HCEC 1CT (cell line): ENCODE results near the gene UNC13D.

Experiments used
- DNase-seq: peaks from one replicate; pipeline ENCODE4 v3.0.0-alpha.2; 2017

Gene UNC13D

DNA sequence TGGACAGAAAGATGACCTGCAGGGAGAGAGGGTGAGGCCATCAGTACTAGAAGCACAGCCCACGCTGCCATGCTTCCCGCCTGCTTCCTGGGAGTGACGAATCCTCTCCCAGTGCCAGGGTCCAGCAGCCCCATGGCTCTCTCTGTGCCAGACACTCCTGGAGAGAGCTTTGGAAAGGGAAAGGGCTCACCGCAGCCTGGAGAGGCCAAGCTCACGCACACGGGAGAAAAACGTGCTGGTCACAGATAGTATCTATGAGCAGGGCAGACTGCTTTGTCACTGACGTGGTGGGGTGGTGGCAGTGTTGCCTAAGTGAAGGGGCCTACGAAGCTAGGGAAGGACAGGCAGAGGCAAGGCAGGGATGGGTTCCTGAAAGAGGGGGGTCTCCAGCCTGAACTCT is 5.5 kb upstream of the UNC13D start:
- no peak for DNase-seq

DNA sequence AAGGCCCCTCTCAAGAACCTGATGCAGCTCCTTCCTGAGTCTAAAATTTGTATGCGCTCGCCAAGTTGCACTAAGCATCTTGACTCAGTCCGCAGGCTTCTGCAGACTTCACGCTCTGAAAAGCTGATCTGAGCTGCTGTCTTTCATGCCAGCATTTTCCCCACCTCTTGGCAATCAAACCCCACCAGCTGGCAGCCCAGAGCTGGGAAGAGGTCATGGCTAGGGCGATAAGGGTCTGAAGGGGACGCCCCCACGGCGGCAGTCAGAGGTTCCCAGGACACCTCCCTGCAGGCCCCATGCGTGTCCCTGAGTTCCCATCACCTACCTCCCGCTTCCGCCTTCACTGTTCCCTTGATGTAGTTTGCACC is 5.1 kb upstream of the UNC13D start:
- DNase-seq: no peak

DNA sequence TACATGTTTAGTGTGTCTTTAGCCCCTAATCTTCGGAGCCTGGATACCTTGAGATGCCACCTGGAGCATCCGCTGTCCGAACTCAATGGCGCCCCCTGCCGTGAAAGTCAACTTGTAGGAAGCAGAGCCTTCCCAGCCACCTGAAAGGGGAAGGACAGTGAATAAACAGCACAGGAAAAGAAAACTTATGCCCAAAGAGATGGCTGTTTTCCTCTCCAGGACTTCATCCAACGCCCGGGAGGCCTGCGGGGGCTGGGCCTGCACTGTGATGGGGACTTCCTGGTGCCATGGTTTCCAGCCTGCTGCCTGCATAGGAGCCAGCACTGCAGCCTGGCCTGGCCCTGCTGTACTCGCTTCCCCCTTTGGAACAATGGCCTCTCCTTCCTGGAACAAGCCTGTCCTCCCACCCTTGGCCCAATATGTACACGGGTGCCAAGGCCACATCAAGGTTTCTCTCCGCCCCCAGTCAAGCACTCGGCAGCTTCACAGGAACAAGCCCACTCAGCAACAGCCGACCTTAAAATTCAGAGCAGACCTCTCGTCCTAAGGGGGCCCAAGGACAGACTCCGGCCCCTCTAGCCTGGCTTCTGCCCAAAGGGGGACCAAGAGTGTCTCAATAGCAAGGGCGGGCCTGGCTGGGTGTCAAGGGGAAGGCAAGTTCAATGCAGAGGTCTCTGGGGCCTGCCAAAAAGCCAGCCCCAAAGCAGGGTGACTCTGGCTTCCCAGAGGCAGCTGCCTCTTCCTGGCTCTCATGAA is 4.5 kb upstream of the UNC13D start:
- DNase-seq: no peak

DNA sequence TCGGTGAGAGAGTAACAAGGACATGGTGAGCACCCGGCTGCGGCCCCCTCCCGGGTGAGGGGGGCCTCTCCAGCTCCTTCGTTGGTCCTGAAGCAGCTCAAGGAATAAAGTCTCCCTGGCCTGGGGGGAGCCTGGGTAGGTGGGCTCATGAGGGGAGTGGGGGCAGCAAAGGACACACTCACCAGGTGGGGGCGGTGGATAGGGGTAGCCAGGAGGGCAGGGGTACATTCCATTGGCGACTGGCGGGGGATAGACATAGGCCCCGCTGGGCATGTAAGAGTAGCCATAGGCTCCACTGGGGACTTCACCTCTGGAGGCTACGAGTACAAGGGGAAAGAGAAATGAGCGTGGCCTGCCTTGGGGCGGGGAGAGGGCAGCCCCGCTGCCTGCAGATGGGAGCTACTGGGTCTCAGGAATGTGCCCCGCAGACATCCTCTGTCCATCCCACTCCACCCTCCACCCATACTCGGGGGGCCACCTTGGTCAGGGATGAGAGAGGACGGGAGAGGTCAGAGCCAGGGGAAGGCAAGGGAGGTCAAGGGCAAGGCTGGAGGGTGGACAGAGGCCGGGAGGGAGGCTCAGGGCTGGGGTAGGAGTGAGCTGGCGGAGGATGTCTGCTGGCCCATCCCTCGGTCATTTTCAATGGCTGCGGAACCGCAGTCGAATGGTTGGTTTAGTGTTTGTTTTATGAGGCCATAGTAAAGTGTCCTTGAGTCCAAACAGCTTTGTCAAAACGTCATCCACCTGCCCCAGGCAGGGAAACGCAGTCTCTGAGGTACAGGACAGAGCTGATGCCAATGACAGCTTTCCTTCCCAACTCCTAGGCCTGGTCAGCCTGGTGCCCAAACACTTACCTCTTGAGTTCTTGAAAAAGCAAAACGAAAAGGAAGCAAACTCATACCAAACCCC is 3.7 kb upstream of the UNC13D start:
- no peak for DNase-seq

DNA sequence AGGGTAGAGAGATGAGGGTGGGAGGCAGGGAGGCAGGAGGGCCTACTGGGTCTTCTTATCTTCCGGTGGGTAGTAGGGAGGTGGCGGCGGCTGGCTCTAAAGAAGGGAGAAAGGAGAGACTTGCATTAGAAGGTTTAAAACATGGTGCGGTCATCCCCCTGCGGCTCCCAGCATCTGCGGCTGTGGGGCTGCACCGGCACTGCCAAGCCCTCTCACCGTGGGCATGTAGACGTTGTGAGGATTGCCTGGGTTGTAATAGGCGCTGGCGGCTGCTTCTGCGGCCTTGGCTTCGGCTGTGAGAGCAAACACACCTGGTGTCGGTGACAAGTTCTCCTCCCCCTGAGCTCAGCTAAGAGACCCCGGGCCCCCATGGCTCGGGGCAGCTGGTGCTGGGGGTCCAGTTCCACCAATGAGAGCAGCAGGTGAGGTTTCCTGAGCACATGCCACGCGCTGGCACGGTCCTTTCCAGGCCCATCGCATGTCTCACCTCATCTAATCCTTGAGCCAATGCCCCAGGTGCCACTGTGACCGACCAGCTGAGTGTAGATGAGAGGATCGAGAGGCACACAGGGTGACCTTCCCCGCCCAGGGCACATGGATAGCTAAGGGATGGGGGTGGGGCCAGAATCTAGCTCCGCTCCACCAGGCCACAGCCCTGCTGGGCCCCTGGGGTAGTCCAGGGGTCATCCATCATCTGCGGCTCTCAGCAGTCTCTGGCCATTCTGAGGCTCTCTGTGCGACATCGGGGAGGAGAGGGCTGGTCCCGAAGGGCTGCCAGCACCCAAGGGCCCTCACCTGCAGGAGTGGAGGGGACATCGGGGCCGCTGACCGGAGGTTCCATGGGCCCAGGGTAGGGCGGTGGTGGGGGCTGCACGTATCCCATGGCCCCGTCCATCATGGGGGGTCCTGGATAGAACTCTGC is 2.7 kb upstream of the UNC13D start:
- no peak for DNase-seq

DNA sequence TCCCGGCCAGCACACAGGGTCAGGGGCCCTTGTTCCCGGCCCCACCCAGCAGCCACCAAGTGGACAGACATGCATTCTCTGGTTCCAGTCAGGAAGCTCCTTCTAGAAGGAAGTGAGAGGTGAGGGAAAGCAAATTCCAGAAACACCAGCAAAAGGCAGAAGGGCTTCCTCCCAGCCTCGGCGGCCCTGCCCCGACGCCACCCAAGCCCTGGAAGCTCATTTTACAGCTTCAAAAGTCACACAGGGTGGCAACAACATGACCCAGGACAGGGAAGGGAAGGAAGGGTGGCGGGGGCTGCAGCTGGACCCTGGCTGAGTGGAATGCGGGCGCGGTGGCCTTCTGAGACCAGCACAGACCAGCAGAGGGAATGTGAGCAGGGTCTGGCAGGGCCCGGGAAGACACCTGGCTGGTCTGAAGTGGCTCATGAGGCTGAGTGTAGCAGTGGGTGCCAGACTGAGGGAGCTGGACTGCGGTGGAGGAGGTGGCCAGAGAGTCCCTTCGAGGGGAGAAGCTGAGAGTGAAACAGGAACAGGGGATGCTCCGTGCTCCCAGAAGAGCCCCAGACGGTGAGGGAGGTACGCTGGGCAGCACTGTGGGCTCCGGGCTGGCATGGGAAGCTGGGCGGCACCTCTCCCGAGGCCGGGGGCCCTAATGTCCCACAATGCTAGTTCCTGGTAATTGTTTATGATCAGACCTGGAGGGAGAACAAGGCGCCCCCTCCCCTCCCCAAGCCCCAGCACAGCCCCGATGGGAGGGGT is 1.9 kb upstream of the UNC13D start:
- DNase-seq: no peak

DNA sequence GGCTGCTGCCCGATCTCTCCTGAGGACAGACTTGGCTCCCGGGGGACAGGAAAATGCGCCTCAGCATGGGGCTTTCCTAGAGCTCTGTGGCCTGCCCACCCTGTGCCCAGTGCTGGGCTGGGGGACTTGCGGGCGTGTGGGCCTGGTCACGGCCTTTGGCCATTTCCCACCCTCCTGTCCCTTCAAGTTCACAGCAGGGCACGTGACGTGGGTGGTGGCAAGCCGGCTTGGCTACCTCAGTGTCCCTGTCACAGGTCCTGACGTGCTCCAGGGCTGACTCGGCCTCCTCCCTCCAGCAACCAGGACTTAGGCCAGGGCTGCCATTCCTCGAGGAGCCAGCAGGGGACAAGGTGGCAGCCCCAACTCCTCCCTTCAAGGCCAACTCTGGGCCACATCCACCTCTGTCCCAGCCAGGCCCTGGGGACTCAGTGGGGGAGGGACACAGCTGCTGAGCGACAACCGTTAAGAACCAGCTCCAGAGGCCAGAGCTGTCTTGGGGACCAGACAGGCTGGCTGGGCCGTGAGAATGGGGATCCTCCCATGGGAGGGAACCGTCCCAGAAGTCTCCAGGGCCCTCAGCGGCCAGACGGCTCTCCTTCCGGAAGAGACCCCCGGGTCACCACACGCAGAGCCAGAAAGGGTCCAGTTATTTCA is 981 bp upstream of the UNC13D start:
- DNase-seq: peak; percentile 56

DNA sequence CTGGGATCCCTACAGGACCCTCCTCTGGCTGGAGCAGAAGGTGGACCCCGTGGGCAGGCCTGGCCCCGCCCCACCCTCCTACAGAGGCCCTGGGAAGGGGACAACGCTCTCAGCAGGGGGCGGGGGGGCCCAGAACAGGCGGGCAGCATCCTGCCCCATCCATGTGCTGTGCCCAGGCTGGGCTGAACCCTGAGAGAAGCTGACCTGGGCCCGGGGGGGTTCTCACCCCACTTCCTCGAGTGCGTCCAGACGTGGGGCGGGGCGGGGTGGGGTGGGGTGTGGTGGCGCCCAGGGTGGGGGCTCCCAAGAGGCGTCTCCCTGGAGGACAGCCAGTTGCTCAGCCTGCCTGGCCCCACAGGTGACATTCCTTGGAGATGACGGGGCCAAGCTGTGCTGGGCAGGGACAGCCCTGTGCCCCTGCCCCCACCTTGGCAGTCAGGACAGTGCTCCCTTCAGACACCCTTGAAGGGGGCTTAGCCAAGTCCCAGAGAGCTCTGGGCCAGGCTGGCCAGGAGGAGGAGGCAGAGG is 390 bp upstream of the UNC13D start:
- DNase-seq: no peak

DNA sequence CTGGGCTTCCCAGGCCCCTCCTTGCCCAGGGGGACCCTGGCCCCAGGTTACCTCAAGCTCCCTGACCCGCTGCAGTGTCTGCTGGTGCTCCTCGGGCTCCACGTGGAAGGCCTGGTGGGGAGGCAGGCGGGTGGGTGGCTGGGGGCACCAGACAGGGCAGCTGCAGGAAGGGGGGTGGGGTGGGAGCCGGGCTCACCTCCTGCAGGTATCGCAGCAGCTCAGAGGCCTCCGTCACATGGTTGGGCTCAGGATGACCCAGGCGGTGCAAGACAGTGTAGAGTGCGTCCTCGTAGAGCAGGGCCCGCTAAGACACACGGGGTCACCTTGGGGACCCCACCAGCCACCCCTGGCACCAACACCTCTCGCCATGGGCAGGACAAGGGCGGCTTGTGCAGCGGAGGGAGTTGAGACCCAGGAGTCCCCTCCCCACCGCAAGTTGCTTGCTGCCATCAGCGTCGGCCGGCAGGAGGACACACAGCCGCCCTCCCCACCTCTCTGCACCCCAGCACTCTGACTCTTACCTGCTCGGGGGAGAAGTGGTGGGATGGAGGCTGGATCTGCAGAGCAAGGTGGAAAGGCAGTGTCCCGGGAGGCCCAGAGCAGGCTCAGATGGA is 1.1 kb downstream of the UNC13D start:
- no peak for DNase-seq

DNA sequence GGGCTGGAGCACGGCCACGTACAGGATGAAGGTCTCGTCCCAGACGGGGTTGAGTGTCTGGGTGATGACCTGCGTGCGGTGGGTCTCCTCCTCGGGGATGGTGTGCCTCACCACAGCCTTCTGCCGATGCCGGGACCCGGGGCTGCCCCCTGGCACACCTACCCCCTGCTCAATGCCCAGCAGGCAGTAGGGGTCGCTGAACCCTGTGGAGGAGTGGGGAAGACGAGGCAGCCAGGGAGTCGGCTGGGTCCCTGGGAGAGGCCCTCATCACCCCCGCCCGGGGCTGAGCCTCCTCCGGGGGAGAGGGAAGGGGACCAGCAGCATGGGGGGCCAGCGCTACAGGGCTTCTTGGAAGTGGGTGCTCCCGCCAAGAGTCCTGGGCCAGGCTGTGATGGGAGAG is 1.8 kb downstream of the UNC13D start:
- no peak for DNase-seq

DNA sequence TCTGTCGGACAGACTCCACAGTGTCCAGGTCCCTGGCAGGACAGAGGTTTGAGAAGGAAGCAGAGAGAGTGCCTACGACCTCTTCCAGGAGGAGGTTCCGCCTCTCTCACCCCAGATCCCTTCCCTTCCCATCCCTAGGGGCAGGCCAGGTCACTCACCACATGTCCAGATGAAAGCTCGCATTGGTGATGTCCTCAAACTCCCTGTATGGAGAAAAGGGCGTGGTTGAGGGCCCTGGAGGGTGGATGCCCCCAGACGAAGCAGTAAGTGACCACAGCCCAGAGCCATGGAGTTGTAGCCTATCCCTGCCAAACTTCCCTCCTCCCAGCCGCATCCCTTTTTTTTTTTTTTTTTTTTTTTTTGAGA is 3.4 kb downstream of the UNC13D start:
- DNase-seq: no peak

DNA sequence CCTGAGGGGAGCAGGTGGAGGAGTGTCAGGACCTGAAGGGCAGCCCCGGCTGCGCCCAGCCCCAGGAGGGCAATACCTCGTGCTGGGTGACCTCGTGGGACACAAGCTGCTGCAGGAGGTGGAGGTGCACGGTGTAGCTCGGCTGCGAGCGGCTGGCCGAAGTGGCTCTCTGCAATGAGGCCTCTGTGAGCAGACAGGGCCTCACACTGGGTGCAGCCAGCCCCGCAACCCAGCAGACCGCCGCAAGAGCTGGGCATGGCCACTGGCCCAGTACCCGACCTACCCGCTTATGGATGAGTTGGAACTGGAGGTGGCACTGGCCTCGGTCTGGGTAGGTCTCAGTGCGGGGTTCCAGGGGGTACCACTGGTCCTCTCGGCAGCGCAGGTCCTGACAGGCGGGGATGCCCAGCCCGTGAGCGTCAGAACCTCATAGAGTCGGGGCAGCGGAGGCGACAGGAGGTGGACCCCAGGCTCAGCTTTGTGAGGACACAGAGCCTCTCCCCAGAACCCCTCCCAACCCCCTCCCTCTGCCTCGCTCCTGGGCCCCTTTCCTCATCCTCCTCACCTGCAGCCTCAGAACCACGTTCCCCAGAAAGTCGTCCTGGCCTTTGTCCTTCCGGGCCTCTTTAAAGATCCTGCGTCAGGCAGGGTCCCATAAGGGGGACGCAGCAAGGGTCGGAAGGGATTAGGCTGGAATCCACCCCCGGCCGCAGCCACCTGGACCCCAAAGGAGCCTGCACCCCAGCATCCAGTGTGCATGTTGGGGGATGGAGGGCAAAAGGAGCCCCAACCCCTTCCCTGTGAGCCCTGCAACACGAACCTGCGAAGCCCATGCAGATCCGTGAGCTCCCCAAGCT is 4.0 kb downstream of the UNC13D start:
- DNase-seq: no peak

DNA sequence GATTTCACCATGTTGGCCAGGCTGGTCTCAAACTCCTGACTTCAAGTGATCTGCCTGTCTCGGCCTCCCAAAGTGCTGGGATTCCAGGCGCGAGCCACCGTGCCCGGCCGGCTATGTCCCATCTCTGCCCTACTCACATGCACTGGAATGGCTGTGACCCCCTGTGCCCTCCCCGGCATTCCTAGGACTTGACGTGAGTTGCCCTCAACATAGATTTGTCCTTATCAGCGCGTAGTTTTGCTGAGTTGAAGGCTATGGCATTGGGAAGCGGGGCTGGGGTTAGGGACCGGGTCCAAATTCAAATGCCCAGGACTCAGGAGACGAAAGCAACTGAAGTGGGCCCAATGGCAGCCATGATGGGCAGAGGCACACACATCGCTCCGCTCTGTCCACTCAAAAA is 5.8 kb downstream of the UNC13D start:
- DNase-seq: no peak

DNA sequence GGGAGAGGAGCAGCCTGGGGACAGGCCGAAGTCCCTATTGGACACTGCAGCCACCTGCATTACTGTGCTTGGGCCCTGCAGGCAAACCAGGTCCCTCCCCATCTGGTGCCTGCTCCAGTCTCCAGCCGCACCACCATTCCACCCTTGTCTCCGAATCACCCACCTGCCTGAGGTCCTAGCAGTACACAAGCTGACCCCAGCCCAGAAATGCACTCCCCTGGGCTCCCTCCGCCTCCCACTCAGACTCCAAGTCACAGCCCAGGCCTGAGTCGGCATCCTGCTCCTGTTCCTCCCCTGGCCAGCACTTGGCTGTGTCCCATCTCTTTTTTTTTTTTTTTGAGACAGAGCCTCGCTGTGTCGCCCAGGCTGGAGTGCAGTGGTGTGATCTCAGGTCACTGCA is 6.3 kb downstream of the UNC13D start:
- no peak for DNase-seq

DNA sequence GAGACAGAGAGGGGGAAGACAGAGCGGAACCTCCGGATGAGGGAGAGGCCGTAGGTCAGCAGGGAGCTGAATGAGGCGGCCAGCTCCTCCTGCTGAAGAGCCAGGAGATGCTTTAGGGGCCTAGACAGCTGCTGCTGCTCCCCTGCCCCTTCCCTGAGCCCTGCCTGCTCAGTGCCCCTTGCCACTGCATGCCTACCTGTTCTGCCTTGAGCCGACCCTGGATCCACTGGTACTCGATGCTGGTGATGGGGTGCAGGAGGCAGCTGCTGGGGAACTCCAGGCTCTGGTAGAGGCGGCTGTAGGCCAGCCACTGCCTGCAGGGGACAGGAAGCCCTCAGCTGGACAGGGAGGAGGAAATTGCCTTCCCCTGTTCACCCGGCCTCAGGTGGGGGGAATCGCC is 7.6 kb downstream of the UNC13D start:
- DNase-seq: no peak

DNA sequence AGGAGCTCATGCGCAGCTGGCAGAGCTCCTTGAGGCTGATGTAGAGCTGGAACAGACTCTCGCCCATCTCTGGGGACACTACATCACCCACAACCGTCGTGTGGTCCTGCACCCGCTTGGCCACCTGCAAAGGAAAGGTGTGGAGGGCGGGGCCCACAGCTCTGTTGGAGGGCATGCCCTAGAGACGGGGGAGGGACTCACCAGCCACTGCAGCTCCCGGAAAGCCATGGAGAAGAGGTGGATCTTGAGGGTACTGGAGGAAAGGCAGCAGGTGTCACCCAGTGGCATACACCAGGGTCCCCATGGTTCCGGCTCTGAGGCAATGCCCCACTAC is 8.6 kb downstream of the UNC13D start:
- no peak for DNase-seq

DNA sequence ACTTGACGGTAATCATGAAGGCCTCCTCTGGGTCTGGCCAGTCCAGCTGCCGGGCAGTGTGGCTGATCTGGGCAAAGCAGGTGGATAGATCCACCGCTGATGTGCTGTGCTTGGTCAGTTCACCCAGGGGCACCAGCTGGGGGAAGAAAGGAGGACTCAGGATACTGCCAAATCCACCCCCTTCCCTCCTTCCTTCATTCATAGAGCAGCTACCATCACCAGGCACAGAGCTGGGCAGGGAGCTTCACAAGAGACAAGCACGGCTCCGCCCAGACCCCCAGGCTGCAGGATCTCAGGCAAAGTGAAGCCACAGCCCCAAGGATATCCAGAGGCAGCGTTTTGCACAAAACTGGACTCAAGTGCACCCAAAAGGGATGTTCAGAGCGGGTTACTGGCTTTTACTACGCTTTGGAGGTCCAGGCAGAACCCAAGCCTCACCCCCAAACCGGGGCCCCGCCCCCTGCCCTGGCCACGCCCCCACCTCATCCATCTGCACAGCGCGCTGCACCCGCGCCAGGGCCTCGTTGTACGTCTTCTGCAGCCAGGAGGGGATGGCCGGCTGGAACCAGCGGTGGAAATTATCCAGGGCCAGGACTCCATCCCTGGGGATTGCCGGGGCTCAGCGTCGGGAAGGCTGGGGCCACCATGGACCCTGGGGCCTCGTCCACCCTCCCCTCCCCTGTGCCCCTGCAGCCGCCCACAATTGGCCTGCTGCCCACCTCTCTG is 9.1 kb downstream of the UNC13D start:
- DNase-seq: no peak

DNA sequence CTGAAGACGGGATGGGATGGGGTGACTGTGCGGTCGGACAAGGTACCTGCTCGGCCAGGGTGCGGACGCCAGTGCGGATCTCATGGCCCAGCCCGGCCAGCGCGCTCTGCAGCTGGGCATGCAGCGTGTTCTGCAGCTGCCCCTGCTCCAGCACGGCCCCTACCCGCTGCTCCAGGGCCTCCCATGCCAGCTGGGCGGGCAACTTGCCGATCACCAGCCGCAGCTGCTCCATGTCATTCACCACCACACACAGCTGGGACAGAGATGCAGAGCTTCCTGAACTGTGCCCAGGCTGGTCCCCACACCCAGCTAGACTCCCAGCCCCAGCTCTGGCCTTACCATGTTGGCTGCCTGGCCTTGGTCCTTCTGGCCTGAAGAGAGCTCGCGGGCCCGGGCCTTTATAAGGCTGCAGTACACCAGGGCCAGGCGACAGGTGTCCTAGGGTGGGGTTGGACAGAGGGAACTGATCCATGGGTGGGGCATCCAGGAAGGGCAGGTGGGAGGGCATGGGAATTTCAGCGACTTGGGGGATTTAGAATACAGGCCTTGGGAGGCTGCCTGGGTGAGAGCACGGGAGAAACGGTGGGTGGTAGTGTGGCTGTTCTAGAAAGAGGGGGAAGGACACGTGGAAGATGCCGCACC is 9.8 kb downstream of the UNC13D start:
- DNase-seq: no peak
